ENCODE measurements around the gene AHCTF1.
"Not testable (repeated sequence)": the region's sequence is repeated elsewhere in the genome, so short reads cannot be mapped to it uniquely, and the experiment has no call there.

The AHCTF1 gene

GRCh38 chr1:246843876-246844275, 87.9 kb downstream of the AHCTF1 start:
- TF ChIP-seq SPI1 (IDR thresholded peaks at IDR 0.05; ENCODE audit: low read depth, low read length) (no peak), POU2F2 (IDR thresholded peaks at IDR 0.05; ENCODE audit: low read depth, low read length) (no peak), POLR2A (IDR thresholded peaks at IDR 0.05; ENCODE audit: low read depth, low read length) (no peak), TAF1 (IDR thresholded peaks at IDR 0.05; ENCODE audit: low read depth, low read length) (no peak), PAX5 (IDR thresholded peaks at IDR 0.05; ENCODE audit: insufficient read depth, low read length, severe bottlenecking) (no peak), POLR2AphosphoS5 (IDR thresholded peaks at IDR 0.05; ENCODE audit: low read depth, low read length) (no peak)
- FAIRE-seq: no peak
- DNase-seq (ENCODE audit: insufficient read length, low spot score): no peak

- not testable (repeated sequence) for DNase-seq (ENCODE audit: insufficient read length, low spot score); FAIRE-seq
These were observed 91.0 kb downstream of the AHCTF1 start for GRCh38 chr1:246840761-246841160.

DNA sequence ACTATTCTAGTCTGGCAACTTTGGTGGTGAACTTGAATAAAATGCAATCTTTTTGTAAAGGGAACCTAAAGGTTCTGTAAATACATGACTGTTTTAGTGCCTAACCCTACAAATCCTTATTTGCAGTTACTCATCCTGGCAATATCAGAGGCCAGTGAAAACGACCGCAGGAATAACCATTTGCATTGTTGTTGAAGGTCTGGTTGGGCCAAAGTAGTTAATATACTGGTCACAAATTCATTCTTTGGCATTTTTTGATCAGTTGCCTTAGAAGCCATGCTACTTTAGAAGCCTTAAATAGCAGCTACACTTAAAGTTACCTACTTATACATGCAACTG, 93.7 kb downstream of the AHCTF1 start:
- no peak for TF ChIP-seq POLR2A (IDR thresholded peaks at IDR 0.05; ENCODE audit: low read depth, low read length)
- TF ChIP-seq PAX5 (IDR thresholded peaks at IDR 0.05; ENCODE audit: insufficient read depth, low read length, severe bottlenecking): no peak
- peak; percentile 5 for FAIRE-seq
- DNase-seq (ENCODE audit: insufficient read length, low spot score): no peak

GRCh38 chr1:246837418-246838117, 94.2 kb downstream of the AHCTF1 start:
- TF ChIP-seq PAX5 (IDR thresholded peaks at IDR 0.05; ENCODE audit: insufficient read depth, low read length, severe bottlenecking) (no peak), POLR2A (IDR thresholded peaks at IDR 0.05; ENCODE audit: low read depth, low read length) (no peak), POLR2AphosphoS5 (IDR thresholded peaks at IDR 0.05; ENCODE audit: low read depth, low read length) (no peak)
- DNase-seq (ENCODE audit: insufficient read length, low spot score): no peak
- FAIRE-seq: peak; percentile 63

GRCh38 chr1:246836209-246836966, 95.4 kb downstream of the AHCTF1 start:
- FAIRE-seq (no peak), DNase-seq (ENCODE audit: insufficient read length, low spot score) (no peak)
- TF ChIP-seq TAF1 (IDR thresholded peaks at IDR 0.05; ENCODE audit: low read depth, low read length): no peak
- TF ChIP-seq POU2F2 (IDR thresholded peaks at IDR 0.05; ENCODE audit: low read depth, low read length): no peak
- no peak for TF ChIP-seq POLR2AphosphoS5 (IDR thresholded peaks at IDR 0.05; ENCODE audit: low read depth, low read length)
- no peak for TF ChIP-seq POLR2A (IDR thresholded peaks at IDR 0.05; ENCODE audit: low read depth, low read length)
- TF ChIP-seq PAX5 (IDR thresholded peaks at IDR 0.05; ENCODE audit: insufficient read depth, low read length, severe bottlenecking): no peak
- TF ChIP-seq SPI1 (IDR thresholded peaks at IDR 0.05; ENCODE audit: low read depth, low read length): no peak

GRCh38 chr1:246831543-246831942, 100.2 kb downstream of the AHCTF1 start:
- TF ChIP-seq TAF1 (IDR thresholded peaks at IDR 0.05; ENCODE audit: low read depth, low read length) (no peak), SPI1 (IDR thresholded peaks at IDR 0.05; ENCODE audit: low read depth, low read length) (no peak), POLR2A (IDR thresholded peaks at IDR 0.05; ENCODE audit: low read depth, low read length) (no peak), PAX5 (IDR thresholded peaks at IDR 0.05; ENCODE audit: insufficient read depth, low read length, severe bottlenecking) (no peak), POLR2AphosphoS5 (IDR thresholded peaks at IDR 0.05; ENCODE audit: low read depth, low read length) (no peak), POU2F2 (IDR thresholded peaks at IDR 0.05; ENCODE audit: low read depth, low read length) (no peak)
- FAIRE-seq (no peak), DNase-seq (ENCODE audit: insufficient read length, low spot score) (no peak)

GRCh38 chr1:246828818-246829217, 102.9 kb downstream of the AHCTF1 start:
- no peak for DNase-seq (ENCODE audit: insufficient read length, low spot score)
- TF ChIP-seq PAX5 (IDR thresholded peaks at IDR 0.05; ENCODE audit: insufficient read depth, low read length, severe bottlenecking) (no peak), TAF1 (IDR thresholded peaks at IDR 0.05; ENCODE audit: low read depth, low read length) (no peak), POLR2AphosphoS5 (IDR thresholded peaks at IDR 0.05; ENCODE audit: low read depth, low read length) (no peak), SPI1 (IDR thresholded peaks at IDR 0.05; ENCODE audit: low read depth, low read length) (no peak), POLR2A (IDR thresholded peaks at IDR 0.05; ENCODE audit: low read depth, low read length) (no peak), POU2F2 (IDR thresholded peaks at IDR 0.05; ENCODE audit: low read depth, low read length) (no peak)
- no peak for FAIRE-seq

GRCh38 chr1:246827396-246827795, 104.4 kb downstream of the AHCTF1 start:
- FAIRE-seq (no peak), DNase-seq (ENCODE audit: insufficient read length, low spot score) (no peak)
- TF ChIP-seq POU2F2 (IDR thresholded peaks at IDR 0.05; ENCODE audit: low read depth, low read length) (no peak), TAF1 (IDR thresholded peaks at IDR 0.05; ENCODE audit: low read depth, low read length) (no peak), POLR2A (IDR thresholded peaks at IDR 0.05; ENCODE audit: low read depth, low read length) (no peak)

DNA sequence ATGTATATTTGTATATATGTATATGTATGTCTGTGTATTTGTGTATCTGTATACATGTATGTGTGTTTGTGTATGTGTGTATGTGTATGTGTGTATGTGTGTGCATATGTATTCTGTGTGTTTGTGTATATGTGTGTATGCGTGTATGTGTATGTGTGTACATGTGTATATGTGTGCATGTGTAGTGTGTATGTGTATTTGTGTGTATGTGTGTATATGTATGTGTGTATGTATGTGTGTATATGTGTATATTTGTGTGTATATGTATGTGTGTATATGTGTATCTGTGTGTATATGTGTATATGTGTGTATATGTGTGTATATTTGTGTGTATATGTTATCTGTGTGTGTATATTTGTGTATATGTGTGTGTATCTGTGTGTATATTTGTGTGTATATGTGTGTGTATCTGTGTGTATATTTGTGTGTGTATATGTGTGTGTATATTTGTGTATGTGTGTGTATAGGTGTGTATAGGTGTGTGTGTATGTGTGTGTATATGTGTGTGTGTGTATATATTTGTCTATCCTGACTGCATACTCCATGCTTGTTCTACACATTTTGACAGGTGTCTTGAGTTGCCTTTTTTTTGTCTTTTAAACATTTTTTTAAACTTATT, 106.1 kb downstream of the AHCTF1 start:
- FAIRE-seq: peak; percentile 90
- DNase-seq (ENCODE audit: insufficient read length, low spot score): no peak

DNA sequence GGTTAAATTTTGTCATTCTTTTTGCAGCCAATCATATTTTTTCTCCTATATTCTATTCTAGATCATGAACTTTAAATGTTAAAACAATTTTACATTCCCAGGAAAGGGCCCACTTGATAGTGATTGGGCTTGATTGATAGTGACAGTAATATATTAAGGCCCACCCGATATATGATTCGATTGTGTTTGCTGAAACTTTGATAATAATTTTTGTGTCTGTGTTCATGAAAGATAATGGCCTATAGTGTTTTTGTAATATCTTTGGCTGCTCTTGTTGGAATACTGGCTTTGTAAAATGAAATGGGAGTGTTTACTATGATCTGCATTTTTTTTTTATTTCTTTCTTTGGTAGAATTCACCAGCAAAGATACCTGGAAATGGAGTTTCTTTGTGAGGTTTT, 107.2 kb downstream of the AHCTF1 start:
- no peak for FAIRE-seq
- TF ChIP-seq TAF1 (IDR thresholded peaks at IDR 0.05; ENCODE audit: low read depth, low read length): no peak
- no peak for TF ChIP-seq SPI1 (IDR thresholded peaks at IDR 0.05; ENCODE audit: low read depth, low read length)
- no peak for TF ChIP-seq POLR2A (IDR thresholded peaks at IDR 0.05; ENCODE audit: low read depth, low read length)
- TF ChIP-seq POLR2AphosphoS5 (IDR thresholded peaks at IDR 0.05; ENCODE audit: low read depth, low read length): no peak
- TF ChIP-seq PAX5 (IDR thresholded peaks at IDR 0.05; ENCODE audit: insufficient read depth, low read length, severe bottlenecking): no peak
- TF ChIP-seq POU2F2 (IDR thresholded peaks at IDR 0.05; ENCODE audit: low read depth, low read length): no peak

More for the DNA sequence above, 106.1 kb downstream of the AHCTF1 start:
- TF ChIP-seq PAX5 (IDR thresholded peaks at IDR 0.05; ENCODE audit: insufficient read depth, low read length, severe bottlenecking) (no peak), POU2F2 (IDR thresholded peaks at IDR 0.05; ENCODE audit: low read depth, low read length) (no peak), POLR2AphosphoS5 (IDR thresholded peaks at IDR 0.05; ENCODE audit: low read depth, low read length) (no peak), TAF1 (IDR thresholded peaks at IDR 0.05; ENCODE audit: low read depth, low read length) (no peak), POLR2A (IDR thresholded peaks at IDR 0.05; ENCODE audit: low read depth, low read length) (no peak), SPI1 (IDR thresholded peaks at IDR 0.05; ENCODE audit: low read depth, low read length) (no peak)

GRCh38 chr1:246822154-246822553, 109.6 kb downstream of the AHCTF1 start:
- FAIRE-seq: not testable (repeated sequence)

More for the DNA sequence above, 107.2 kb downstream of the AHCTF1 start:
- DNase-seq (ENCODE audit: insufficient read length, low spot score): no peak

More at GRCh38 chr1:246822154-246822553, 109.6 kb downstream of the AHCTF1 start:
- not testable (repeated sequence) for DNase-seq (ENCODE audit: insufficient read length, low spot score)

Measured in GM12891 (cell line).